NCI-H345 treated with DMSO at 0.1 percent for 48 hours (cell line): ENCODE measurements around the gene C3orf22.

Experiments
- DNase-seq: peaks from one replicate; lab custom pipeline; 2025; ENCODE audit not compliant: unreplicated experiment; lab: John Stamatoyannopoulos, UW

Gene C3orf22

DNA sequence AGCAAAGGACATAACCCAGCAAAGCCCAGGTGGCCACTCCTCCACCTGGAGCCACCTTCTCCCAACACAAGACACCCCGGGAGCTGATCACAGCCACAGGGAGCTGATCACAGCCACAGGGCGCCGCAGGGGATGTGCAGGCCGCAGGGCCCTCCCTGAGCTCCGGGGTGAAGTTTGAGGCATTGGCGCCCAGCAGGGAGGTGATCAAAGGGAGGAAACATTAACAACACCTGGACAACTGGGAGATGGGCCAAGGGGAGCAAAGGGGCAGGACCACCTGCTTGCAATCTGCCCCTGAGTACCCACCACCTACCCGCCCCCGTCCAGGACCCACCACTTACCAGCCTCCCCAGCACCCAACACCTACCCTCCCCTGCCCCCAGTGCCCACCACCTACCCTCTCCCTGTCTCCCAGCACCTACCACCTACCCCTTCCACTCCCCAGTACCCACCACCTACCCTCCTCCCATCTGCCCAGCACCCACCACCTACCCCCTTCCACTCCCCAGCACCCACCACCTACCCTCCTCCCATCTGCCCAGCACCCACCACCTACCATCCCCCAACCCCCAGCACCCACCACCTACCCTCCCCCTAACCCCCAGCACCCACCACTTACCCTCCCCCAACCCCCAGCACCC, 43.5 kb downstream of the C3orf22 start:
- DNase-seq, result no peak

DNA sequence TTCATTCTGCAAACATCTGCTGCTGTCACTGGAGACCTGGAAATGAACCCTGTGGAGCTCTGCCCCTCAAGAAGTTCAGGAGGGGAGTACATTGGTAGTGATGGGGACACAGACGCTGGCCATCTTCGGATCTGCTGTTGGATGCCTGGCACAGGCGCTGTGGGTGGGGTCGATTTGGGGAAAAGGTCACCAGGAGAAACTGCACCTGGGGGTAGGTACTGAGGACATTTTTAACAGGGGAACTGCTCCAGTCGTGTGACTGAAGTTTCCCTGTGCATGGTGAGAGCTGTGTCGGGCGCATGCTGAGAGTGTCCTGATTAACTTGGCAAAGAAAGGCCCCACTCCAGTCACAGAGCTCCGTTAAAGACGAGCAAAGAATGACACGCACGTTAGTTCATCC, 44.6 kb downstream of the C3orf22 start:
- no peak for DNase-seq

GRCh38 chr3:126512916-126513650, 45.6 kb downstream of the C3orf22 start:
- no peak for DNase-seq

DNA sequence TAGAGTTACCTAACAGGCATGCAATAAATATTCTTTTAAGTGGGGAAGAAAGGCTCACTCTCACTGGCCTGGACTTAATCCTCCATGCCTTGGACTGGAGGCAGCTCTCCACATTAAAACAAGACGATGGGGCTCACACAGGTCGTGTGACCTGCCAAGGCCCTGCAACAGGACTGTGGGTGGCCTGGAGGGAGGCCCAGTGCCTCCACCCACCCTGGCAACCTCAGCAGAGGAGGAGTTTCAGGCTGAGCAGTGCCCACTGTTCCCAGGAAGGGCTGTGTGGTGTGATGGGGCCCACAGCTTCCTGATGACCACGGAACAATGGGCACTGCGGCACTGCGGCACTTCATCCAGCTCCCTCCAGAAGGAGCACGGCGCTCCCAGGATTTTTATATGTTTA, 46.7 kb downstream of the C3orf22 start:
- DNase-seq, result no peak

- no peak for DNase-seq
Observed at GRCh38 chr3:126511291-126511690, 47.4 kb downstream of the C3orf22 start.

GRCh38 chr3:126510308-126510910, 48.3 kb downstream of the C3orf22 start:
- no peak for DNase-seq

DNA sequence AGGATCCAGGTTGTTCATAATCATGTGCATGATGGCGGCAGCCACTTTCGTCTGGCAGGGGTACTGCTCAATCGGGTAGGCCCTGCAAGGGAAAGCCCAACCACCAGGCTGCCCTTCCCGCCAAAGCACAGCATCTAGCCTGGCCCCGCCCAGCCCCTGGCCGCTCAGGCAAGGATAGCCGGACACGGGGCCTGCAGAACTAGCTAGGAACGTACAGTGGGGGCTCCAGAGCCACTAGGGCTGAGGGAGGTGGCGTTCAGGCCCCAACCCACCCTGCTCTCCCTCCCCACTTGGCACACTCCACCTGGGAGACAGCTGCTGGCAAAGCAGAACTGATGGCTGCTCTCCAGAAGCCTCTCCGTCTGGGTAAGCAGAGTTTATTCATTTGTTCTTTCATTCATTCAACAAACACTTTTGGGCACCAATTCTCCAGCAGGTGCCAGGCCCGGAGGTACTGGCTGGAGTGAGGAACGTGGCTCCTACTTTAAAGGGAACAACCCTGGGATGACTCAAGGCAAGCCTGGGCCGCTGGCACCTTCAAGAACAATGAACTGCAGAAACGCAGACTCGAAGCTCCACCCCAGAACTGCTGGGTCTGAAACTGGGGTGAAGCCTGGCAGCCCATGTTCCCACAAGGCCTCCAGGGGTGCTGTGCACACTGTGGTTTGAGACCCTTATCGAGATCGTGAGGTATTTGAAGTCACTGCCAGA, 49.0 kb downstream of the C3orf22 start:
- DNase-seq, result no peak

DNA sequence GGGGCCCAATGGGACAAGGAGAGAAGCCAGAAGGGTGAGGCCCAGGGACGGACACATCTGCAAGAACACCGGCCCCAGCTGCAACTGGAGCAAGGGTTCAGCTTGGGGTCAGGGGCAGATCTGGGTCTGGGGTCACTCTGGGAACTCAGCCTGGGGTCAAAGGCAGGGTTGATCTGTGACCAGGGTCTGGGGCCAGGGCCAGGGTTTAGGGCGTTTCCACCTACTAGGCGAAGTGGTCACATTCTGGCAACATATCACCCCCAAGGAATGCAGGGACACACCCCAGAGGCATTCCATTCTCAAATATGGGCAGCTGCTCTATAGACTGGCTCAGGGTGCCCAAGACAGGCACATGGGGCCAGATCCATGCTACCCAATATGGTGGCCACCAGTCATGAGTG, 50.2 kb downstream of the C3orf22 start:
- no peak for DNase-seq

DNA sequence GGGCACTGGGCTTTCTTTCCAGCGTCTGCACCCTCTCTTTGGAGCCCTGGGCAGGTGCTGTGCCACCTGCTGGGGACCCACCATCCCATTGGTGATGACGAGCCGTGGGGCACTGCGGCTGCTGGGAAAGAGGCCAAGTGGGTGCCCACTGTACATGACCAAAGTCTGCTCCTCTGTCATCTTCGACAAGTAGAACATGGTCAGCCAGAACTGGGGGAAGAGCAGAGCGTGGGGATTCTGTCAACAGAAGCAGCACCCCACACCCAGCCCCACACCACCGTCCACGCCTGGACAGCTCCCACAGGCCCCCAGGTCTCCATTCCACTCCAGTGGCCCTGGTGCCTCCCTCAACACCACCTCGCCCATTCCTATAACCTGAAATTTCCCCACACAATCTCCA, 50.8 kb downstream of the C3orf22 start:
- no peak for DNase-seq

- no peak for DNase-seq
Observed at GRCh38 chr3:126503701-126504100, 55.0 kb downstream of the C3orf22 start.

DNA sequence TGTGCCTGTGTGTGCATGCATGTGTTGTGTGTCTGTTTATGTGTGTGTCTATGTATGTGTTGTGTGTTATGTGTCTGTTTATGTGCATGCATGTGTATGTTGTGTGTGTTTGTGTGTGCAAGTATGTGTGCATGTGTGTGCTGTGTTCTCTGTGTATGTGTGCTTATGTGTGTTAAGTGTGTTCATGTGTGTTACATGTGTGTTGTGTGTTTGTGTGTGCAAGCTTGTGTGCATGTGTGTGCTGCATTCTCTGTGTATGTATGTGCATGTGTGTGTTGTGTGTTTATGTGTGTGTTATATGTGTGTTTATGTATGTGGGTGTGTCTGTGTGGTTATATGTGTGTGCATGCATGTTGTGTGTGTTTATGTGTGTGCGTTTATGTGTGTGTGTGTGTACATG, 56.1 kb downstream of the C3orf22 start:
- no peak for DNase-seq

DNA sequence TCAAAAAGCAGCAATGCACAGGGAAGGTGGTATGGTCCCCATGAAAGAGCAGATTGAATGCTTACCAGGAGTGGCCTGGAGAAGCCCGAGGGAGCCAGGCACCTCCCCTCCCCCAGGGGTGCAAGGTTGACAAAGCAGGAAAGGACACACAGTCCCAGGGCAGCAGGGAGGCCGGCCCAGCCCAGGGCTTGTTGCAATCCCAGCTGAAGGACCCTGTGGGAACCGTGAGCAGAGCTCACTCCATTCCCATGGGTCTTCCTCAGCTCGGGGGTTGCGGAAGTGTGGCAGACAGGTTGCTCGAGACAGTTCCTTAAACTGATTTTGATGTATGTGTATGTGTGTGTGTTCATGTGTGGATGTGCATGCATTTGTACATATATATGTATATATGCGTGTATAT, 57.0 kb downstream of the C3orf22 start:
- DNase-seq, result no peak

DNA sequence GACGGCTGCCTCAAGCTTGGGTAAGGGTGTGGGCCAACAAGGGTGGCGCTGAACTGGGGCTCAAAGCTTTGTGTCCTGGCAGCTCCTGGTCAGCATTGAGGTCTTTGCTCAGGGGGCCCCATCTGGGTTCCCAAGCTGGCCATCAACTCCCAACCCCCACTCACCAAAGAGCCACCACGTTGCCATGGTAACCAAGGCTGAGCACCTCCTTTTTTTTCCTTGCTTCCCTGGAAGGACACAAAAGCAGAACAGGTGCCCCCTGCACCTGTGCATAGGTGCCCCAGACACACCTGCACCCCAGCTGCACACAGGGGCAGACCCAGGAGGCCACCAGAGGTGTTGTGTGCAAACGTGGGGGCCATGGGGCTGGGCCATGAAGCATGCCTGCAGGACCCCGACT, 57.7 kb downstream of the C3orf22 start:
- DNase-seq, result no peak

- DNase-seq, result no peak
Observed at GRCh38 chr3:126500016-126500415, 58.7 kb downstream of the C3orf22 start.
